HG03565 (cell line): ENCODE results near the gene FAM135A.
"Not testable (repeated sequence)": the region's sequence is repeated elsewhere in the genome, so short reads cannot be mapped to it uniquely, and the experiment has no call there.

Experiments used
- ATAC-seq: cut with Tn5 transposase; IDR thresholded peaks from one replicate; pipeline ENCODE4 v1.9.1; 2021; ENCODE audit warnings: mild to moderate bottlenecking, moderate library complexity; ENCODE audit not compliant: unreplicated experiment

The FAM135A gene

DNA sequence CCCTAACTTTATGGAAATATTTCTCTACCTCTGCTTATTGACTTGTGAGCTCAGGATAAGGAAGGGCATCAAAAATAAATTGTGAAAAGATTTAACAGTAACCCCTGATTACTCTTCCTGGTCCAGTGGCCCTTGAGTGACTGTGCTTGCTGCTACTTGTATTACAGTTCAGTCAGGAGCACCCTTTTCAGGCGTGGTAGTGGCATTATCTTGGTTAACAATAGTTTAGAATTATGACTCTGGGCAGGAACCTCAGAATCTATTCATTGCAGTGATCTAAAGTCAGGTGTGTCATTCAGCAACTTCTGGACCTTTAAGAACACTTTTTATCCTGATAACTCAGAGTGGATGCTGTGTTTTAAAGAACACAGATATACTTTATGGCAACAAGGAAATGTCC, 43.4 kb downstream of the FAM135A start:
- no peak for ATAC-seq

DNA sequence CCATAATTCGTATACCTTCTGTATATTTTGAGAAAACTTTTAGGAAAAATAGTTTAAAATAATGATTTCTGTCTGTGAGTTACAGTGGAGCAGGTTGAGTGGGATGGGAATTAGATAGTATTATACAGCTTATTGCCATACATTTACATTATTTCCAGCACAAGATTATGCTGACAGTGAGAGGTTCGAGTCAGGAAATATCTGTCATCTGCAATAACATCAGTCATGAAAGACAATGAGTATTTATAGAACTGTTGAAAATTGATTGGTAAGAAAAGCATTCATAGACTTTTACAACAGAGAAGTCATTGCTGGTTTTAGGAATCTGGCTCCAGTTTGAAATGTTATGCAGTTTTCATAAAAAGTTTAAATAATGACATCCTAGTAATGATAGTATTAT, 45.9 kb downstream of the FAM135A start:
- no peak for ATAC-seq

DNA sequence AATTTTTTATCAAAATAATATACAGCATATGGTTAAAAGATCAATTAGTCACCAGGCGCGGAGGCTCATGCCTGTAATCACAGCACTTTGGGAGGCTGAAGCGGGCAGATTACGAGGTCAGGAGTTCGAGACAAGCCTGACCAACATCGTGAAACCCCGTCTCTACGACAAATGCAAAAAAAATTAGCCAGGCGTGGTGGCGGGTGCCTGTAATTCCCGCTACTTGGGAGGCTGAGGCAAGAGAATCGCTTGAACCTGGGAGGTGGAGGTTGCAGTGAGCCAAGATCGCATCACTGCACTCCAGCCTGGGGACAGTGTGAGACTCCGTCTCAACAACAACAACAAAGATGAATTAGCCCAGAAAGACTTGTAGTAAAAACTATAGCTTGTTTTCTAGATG, 46.4 kb downstream of the FAM135A start:
- ATAC-seq: not testable (repeated sequence)

DNA sequence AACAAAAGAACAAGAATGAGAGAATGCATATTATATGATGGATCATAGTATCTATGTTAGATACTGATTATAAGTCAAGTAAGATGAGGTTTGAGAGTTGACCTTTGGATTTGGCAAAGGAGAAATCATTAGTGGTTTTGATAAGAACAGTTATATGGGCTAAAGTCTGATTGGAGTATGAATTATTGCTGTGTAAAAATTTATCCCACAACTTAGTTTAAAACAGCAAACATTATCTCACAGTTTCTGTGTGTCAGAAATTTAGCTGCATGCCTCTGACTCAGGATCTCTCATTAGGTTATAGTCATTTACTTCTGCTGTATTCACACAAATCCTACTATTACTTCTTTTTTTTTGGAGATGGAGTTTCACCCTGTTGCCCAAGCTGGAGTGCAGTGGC, 56.7 kb downstream of the FAM135A start:
- no peak for ATAC-seq

DNA sequence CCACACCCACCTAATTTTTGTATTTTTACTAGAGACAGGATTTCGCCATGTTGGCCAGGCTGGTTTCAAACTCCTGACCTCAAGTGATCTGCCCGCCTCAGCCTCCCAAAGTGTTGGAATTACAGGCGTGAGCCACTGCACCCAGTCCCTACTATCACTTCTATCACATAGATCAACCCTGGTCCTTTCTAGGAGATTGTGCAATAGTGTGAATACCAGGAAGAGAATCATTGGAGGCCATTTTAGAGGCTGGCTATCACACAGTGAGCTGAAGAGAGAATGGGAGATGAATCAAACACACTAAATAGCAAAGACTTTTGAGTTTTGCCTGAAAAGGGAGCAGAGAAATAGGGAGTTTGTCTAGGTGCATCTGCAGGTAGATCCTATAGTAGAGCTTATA, 57.2 kb downstream of the FAM135A start:
- ATAC-seq: not testable (repeated sequence)

DNA sequence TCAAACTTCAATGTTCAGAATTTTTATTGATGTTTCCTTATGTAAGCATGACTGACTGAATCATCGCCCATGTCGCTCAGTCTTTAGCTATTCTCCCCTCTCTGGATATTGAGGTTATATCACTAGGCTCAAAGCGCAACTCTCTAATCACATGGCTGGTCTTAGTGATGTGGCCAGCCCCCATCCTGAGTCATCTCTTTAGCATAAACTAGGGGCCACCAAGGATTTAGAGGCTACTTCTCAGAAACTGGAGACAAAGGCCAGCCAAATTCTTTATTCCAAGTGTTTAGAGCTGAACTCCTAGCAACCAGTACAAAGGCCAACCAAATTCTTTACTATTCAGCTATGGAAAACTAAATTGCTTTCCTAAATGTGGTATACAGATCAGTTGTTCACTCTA, 61.4 kb downstream of the FAM135A start:
- ATAC-seq: no peak

DNA sequence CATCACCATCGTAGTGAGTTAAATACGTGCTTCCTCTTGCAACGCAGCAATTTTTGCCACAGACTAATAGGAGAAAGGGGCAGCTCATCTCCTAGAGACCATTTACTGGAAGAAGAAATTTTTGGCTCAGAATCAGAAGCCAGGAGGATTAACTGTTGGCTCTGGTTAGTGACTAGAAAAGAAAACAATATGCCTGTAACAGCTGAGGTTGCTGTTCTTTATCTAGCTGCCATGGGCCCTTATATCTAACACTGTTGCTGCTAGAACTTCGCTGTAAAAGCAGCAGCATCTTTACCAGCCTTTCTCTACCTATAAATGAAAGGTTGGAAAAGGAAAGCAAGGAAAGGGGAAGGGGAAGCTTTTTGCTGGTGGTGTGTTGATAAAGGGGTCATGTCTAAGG, 65.9 kb downstream of the FAM135A start:
- no peak for ATAC-seq

DNA sequence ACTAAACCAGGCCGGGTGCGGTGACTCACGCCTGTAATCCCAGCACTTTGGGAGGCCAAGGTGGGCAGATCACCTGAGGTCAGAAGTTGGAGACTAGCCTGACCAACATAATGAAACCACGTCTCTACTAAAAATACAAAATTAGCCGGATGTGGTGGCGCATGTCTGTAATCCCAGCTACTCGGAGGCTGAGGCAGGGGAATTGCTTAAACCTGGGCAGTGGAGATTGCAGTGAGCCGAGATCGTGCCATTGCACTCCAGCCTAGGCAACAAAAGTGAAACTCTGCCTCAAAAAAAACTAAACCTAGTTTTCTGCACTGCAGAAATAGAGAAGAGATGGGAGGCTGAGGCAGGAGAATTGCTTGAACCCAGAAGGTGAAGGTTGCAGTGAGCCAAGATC, 73.3 kb downstream of the FAM135A start:
- not testable (repeated sequence) for ATAC-seq

DNA sequence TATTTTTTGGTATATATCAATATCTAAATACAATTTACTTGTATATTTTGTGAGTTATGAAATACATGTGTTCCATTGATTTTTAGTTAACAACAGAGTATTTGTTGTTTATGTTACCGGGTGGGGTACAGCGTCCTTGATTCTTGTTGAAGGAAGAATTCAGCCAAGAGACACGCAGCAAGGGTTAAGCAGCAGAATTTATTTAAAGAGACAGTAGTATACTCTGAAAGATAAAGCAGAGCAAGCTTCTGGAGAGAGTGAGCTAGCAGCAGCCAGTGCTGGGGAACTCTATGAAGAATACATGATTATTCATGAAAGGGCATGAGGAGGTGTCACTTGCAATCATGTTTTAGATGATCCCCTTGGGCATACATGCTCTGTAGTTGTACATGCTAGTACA, 76.1 kb downstream of the FAM135A start:
- ATAC-seq: no peak

DNA sequence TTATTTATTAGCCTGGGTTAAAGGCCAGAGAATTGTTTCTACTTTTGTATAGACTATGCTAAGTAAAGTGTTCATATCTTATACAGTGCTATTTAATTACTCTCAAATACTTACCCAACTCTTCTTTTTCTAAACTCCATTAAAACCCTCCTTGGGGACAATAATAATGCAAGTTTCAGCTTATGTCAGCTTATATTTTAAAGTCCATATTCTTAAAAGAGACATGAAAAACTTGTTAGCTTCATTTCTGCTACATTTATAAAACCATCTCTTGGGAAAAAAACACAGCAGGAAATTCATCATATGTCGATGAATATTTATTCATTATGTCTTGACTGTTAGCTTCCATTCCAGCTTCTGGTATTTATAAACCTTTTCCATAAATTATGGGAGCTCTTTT, 81.5 kb downstream of the FAM135A start:
- no peak for ATAC-seq

DNA sequence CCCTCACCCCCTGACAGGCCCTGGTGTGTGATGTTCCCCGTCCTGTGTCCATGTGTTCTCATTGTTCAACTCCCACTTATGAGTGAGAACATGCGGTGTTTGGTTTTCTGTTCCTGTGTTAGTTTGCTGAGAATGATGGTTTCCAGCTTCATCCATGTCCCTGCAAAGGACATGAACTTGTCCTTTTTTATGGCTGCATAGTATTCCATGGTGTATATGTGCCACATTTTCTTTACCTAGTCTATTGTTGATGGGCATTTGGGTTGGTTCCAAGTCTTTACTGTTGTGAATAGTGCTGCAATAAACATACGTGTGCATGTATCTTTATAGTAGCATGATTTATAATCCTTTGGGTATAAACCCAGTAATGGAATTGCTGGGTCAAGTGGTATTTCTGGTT, 82.5 kb downstream of the FAM135A start:
- not testable (repeated sequence) for ATAC-seq

DNA sequence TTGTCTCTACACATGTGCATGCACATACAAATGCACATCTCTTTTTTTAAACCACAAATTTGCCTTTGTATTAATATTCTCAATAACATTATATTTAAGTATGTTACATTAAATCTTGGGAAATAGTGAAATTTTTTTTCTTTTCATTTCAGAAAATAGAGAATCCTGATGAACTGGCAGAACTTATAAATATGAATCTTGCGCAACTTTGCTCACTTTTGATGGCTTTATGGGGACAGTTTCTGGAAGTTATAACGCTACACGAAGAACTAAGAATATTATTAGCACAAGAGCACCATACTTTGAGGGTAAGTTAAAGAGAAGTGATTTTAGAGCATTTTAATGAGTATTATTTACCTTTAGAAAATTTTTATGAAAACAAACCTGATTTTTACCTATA, 89.2 kb downstream of the FAM135A start:
- no peak for ATAC-seq

DNA sequence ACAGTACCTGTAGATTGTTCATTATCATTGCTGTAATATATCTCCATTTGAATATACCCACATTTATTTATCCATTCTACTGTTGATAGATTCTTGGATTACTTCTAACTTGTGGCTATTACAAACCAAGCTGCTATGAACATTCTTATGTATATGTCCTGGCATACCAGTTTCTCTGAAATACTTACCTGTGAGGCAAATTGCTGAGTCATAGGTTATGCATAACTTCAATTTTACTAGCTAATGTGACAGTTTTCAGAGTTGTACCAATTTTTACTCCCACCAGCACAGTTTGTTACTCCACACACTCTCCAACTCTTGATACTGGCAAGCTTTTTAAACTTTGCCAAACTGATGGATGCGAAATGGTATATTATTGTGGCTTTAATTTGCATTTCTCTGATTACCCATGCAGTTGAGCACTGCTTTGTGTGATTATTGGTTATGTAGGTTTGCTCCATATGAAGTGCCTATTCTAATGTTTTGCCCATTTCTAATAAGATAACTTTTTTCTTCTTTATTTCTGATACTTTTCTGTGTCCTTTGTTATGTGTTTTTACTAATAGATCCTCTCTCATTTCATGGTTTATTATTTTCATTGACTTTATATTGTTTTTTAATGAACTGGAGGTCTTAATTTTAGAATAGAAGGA, 90.6 kb downstream of the FAM135A start:
- no peak for ATAC-seq

DNA sequence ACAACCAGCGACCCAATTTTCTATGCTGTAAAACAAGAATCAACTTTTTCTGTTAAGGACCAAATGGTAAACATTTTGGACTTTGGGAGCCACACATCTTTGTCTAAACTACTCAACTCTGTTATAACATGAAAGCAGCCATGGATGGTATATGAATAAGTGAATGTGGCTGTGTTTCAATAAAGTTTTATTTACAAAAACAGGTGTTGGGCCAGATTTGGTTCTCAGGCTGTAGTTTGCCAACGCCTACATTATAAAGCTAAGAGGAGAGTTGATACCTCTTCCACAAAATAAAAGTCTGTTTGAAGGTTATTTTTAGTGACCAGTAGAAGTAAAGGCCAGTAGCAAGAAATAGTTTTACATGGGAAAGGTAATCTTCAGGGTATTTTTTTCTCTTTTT, 93.0 kb downstream of the FAM135A start:
- no peak for ATAC-seq

DNA sequence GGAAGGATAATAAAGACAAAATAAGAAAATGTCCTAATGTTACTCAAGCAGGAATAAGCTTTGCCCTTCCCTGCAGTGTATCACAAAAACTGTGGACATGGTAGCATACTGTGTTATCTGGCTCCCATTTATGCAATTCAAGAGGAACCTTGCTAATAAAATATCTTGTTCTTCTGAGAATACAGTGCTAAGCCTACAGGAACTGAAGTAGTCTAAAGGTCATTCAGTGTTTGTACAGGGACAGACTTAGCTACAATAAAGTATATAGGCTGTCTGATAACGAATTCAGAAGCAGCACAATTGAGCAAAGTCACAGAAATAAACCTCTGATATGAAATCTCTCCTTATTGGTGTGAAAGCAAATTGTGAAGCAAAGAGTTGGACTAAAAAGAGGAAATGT, 93.9 kb downstream of the FAM135A start:
- ATAC-seq: no peak

DNA sequence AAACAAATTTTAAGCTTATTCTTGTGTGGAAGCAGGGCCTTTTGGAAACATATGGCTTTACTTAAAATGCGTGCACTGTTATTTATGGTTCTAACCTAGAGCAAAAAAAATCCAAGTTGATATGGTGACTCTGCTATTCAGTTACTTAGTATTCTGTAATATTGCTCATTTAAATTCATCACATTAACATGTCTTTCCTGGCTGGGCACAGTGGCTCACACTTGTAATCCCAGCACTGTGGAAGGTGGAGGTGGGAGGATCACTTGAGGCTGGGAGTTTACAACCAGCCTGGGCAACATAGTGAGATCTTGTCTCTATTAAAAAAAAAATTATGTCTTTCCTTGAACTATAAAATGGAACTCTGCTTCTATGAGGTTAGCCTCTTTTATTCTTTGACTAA, 95.6 kb downstream of the FAM135A start:
- ATAC-seq: no peak

DNA sequence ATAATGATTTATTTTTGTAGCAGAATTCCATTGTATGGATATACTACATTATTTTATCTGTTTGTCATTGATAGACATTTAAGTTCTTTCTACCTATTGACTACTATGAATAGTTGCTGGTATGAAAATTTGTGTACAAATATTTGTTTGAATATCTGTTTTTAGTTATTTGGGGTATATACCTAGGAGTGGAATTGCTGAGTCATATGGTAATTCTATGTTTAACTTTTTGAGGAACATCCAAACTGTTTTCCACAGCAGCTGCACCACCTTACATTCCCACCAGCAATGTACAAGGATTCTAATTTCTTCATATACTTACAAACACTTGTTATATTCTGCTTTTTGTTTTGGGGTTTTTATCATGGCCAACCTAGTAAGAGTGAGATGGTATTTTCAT, 97.3 kb downstream of the FAM135A start:
- ATAC-seq: no peak

DNA sequence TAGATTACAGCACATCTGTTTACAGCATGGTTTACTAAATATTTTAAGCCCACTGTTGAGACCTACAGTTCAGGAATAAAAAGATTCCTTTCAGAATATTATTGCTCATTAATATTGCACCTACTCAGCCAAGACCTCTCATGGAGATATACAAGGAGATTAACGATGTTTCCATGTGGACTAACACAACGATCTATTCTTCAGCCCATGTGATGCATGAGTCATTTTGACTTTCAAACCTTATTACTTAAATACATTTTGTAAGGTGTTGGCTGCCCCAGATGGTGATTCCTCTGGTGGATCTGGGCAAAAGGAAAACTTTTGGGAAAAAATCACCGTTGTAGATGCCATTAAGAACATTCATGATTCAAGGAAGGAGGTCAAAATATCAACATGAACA, 105.4 kb downstream of the FAM135A start:
- ATAC-seq: no peak

DNA sequence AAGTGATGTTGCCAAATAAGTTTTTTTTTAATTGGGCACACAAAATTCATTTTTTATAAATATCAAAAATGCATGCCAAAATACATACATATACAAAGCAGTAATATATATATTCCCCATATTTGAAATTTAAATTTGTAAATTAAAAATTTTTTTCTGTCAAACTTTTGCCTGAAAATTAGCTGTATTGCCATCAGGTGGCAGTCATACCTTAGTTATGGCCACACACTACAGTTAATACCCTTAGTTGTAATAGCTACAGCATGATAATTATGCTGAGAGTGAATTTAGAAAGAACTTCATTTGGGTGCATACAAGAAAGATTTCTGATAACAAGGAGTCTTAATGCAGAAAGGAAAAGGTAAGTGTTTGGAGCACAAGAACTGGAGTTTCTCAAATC, 107.3 kb downstream of the FAM135A start:
- no peak for ATAC-seq

DNA sequence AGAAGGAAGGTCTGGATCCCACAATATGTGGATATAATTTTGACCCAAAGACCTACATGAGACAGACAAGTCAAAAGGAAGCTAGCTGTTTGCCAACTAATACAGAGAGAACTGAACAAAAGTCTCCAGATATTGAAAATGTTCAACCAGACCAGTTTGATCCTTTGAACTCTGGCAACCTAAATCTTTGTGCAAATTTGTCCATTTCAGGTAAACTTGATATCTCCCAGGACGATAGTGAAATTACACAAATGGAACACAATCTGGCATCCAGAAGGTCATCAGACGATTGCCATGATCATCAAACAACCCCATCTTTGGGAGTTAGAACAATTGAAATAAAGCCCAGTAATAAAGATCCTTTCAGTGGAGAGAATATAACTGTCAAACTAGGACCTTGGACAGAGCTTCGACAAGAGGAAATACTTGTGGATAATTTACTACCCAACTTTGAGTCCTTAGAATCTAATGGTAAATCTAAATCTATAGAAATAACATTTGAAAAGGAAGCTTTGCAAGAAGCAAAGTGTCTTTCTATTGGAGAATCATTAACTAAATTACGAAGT, 111.5 kb downstream of the FAM135A start:
- no peak for ATAC-seq

DNA sequence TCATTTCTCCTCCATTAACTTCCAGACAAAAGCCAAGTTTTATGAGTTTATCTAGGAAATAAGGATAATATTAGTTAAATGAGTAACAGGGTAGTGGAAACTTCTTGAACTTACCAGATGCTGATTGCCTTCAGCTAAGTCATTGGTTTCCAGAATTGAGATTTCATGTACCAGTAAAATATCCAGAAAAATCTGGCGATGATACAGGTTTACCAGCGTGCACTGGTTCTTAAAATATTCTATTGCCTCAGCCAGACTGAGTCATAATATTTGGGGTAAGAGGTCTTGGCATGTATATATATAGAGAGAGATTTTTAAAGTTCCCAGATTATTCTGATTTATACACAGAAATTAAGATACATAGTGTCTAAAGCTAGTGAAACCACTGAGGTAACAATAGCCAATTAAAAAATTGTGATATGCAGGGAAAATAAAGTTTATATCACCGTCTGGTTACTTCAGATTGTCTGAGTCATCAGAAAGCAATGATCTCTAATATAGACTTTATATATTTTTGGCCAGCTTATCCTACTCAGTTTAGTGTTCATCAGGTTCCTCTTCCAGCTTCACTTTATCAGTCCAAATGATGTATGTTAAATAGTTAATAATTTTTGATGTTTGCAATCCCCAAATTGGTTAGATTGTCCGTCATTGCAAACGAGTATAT, 113.9 kb downstream of the FAM135A start:
- no peak for ATAC-seq

DNA sequence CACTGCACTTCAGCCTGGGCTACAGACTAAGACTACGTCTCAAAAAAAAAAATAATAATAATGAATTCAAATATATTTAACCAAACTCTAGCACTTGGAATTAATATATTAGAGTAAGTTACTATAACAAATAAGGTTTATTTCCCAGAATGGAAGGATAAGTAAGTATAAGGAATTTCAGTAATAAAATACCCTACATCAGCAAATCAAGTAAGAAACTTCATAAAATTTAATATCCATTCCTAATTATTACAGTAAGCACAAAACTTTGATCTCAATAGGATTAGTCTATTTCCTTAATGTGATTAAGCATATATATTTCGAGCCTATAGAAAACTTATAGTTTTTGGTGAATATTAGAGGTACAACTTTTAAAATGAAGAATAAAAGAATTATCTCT, 116.7 kb downstream of the FAM135A start:
- no peak for ATAC-seq

DNA sequence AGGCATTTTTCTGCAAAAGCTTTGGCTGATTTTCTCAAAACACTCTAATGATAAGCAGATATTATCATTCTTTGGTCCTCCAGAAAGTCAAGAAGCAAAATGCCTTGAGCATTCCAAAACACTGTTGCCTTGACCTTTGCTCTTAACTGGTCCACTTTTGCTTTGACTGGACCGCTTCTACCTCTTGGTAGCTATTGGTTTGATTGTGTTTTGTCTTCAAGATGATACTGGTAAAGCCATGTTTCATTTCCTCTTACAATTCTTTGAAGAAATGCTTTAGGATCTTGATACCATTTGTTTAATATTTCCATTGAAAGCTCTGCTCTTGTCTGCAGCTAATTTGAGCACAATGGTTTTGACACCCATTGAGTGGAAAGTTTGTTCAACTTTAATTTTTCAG, 117.8 kb downstream of the FAM135A start:
- ATAC-seq: peak; percentile 53
